Mesodermal cell (in vitro differentiated cells): ENCODE data around the gene GLTP. TPM values are rescaled to one million over a fixed set of nuclear protein-coding genes. Genes with fewer than 3 reads are reported as not detected.
"Not testable (repeated sequence)": the region's sequence is repeated elsewhere in the genome, so short reads cannot be mapped to it uniquely, and the experiment has no call there.

Experiments
- H3K27ac ChIP-seq: 2 replicates; pipeline ENCODE4 v1.7.0; 2013; ENCODE audit warnings: mild to moderate bottlenecking, low read depth, low read length, moderate library complexity; ENCODE audit not compliant: severe bottlenecking
- H3K36me3 ChIP-seq: 2 replicates; pipeline ENCODE4 v1.7.1; 2013; ENCODE audit warnings: mild to moderate bottlenecking, low read length, moderate library complexity; ENCODE audit not compliant: control insufficient read depth, insufficient read depth
- H3K4me1 ChIP-seq: one replicate; pipeline ENCODE4 v1.7.1; 2013; ENCODE audit warnings: mild to moderate bottlenecking, low read length; ENCODE audit not compliant: insufficient read depth, control insufficient read depth, poor library complexity, severe bottlenecking
- H3K4me3 ChIP-seq: 2 replicates; pipeline ENCODE4 v1.7.0; 2013; ENCODE audit warnings: low read length, control low read depth, mild to moderate bottlenecking; ENCODE audit not compliant: insufficient read depth, poor library complexity, severe bottlenecking; ENCODE audit errors: extremely low read depth
- H3K9me3 ChIP-seq: 2 replicates; pipeline ENCODE4 v1.7.1; 2013; ENCODE audit warnings: mild to moderate bottlenecking, low read length, moderate library complexity; ENCODE audit not compliant: control insufficient read depth
- WGBS, 2 experiments: methylation state at CpG; one replicate each; pipeline ENCODE4 v1.1.5; 2013; ENCODE audit warnings: missing lambda C conversion rate in 2 of 2; ENCODE audit not compliant: insufficient coverage in 2 of 2; 5-methylcytosine and 5-hydroxymethylcytosine counted together
- polyA plus RNA-seq, 2 experiments: library from polyadenylated mRNA; stranded (reverse); fragments of 50-300 nt; gene quantifications; one replicate each; pipeline ENCODE4 v1.2.3, GENCODE V29; 2013

The GLTP gene
- 25.3 TPM for polyA plus RNA-seq (2013, experiment 1 of 2)
- 24.8 TPM for polyA plus RNA-seq (2013, experiment 2 of 2)

- no peak within 1 kb of the TSS for H3K27ac ChIP-seq
- 0% methylated on average over 54 to 70 of the region's 92 CpGs for WGBS, 2 experiments
These were observed at the start of gene GLTP for GRCh38 chr12:109880043-109880931. GLTP (minus strand) TSS chr12:109880541; CDS start chr12:109880374, 167 bp downstream.

DNA sequence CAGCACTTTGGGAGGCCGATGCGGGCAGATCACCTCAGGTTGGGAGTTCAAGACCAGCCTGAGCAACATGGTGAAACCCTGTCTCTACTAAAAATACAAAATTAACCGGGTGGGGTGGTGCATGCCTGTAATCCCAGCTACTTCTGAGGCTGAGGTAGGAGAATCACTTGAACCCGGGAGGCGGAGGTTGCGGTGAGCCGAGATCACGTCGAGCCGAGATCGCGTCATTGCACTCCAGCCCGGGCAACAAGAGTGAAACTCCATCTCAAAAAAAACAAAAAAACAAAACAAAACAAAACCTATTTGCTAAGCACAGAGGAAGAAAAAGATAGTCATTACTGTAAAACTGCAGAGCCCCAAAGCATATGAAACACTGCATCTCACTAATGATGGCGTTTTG lies 49.0 kb upstream of the GLTP start:
- H3K4me3 ChIP-seq, H3K27ac ChIP-seq, H3K4me1 ChIP-seq, H3K9me3 ChIP-seq: not testable (repeated sequence)
- 92 to 98% methylated on average over 8 to 12 of the region's 14 CpGs for WGBS, 2 experiments
- H3K36me3 ChIP-seq, result peaks cover 46% of the 10 kb centered on the region

More at GRCh38 chr12:109880043-109880931, at the start of gene GLTP:
- peaks cover 4% of the 10 kb centered on the region for H3K4me1 ChIP-seq
- H3K36me3 ChIP-seq, result no peaks in the 10 kb centered on the region
- peak within 1 kb of the TSS; percentile 71 for H3K4me3 ChIP-seq
- no peaks in the 10 kb centered on the region for H3K9me3 ChIP-seq

DNA sequence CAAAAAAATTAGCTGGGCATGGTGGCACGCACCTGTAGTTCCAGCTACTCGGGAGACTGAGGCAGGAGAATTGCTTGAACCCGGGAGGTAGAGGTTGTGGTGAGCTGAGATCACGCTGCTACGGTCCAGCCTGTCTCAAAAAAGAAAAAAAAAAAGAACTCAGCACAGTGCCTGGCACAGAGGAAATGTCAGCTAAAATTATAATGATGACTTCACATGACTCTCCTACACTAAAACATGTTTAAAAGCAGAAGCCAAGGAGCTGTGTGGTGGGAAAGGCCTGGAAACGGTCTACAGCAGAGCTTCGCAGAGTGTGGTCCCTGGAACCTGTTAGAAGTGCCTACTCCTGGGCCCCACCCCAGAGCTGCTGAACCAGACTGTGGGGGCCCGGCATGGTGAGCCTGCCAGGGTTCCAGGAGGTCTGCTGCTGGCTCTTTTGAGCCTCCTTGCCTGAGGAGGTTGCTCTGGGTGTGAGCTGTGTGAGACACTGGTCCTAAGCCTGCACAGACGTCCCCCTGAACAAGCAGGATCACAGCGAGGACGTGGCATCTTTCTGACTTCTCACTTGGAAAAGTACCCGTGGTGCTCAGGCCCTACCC lies 47.8 kb upstream of the GLTP start:
- no peak overlapping the region for H3K27ac ChIP-seq
- WGBS, 2 experiments, result 92 to 93% methylated on average over 9 to 11 of the region's 12 CpGs
- peaks cover 37% of the 10 kb centered on the region for H3K36me3 ChIP-seq
- H3K9me3 ChIP-seq, result no peaks in the 10 kb centered on the region
- H3K4me1 ChIP-seq, result no peaks in the 10 kb centered on the region
- H3K4me3 ChIP-seq, result no peak overlapping the region

DNA sequence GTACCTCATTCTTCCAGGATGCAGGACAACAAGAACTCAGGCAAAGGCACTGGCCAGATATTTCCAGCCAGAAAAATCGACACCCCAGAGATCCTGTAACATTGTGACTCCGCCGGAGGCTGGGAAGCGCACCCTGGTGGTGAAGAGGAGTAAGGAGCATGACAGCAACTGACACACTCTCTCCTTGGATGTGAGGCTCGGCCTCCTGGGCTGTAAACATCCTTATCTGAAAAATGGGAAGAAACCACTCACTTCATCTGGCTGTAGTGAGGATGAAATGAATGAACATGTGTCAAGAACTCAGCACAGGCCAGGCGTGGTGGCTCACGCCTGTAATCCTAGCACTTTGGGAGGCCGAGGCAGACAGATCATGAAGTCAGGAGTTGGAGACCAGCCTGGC lies 47.3 kb upstream of the GLTP start:
- Histone ChIP-seq H3K4me1 (no peaks in the 10 kb centered on the region), H3K36me3 (peaks cover 32% of the 10 kb centered on the region), H3K27ac (no peak overlapping the region), H3K9me3 (no peaks in the 10 kb centered on the region), H3K4me3 (no peak overlapping the region)
- 86 to 88% methylated on average over 7 of the region's 8 CpGs for WGBS, 2 experiments

GRCh38 chr12:109926488-109927210 lies 46.3 kb upstream of the GLTP start:
- Histone ChIP-seq H3K9me3 (no peaks in the 10 kb centered on the region), H3K27ac (no peak overlapping the region), H3K4me1 (no peaks in the 10 kb centered on the region), H3K4me3 (no peak overlapping the region), H3K36me3 (peaks cover 22% of the 10 kb centered on the region)
- WGBS, 2 experiments, result 91 to 93% methylated on average over 10 of the region's 11 CpGs

DNA sequence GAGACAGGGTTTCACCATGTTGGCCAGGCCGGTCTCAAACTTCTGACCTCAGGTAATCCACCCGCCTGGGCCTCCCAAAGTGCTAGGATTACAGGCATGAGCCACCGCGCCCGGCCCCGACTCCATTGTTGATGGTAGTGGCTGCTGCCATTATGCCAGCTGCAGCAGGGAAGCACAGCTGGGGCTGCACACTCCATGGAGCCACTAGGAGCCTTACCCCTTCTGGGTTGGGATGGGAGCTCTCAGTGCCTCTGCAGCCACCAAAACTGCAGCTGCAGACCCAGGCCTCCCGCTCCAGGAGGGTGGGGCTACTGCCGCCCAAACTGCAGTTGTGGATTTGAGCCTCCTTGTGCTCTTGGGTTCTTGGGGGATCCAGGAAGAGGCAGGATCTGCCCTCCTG lies 45.7 kb upstream of the GLTP start:
- no peak overlapping the region for H3K4me3 ChIP-seq
- no peak overlapping the region for H3K27ac ChIP-seq
- WGBS, 2 experiments, result 86 to 87% methylated on average over 7 to 8 of the region's 8 CpGs
- peaks cover 16% of the 10 kb centered on the region for H3K36me3 ChIP-seq
- H3K9me3 ChIP-seq, result no peaks in the 10 kb centered on the region
- H3K4me1 ChIP-seq, result no peaks in the 10 kb centered on the region

DNA sequence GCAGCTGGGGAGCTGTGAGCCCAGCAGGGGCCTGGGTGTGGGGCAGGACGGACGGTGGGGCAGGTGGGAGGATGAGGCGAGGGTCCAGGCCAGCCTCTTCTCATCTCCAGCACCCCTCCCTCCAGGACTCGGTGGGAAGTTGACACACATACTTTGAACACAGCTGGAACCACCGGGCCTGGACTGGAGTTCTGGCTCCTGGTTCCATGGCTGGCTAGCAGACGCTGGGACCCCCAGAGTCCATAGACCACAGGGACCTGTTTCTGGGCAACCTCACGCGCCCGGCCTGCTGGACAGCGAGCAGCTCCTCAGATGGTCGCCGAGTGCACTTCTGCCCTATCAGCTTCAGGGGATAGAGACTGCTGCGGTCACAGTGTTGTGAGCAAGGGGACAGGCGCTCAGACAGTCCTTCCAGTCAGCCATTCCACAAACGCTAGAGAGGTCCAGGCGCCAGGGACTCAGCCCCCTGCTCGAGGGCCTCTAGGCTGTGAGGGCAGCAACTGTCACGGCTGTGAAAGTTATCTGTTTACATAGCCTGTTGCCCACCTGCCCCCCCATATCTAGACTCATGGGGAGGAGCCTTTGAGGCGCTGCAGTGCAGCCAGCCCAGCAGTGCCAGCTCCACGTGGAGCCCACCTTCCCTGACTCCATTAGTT lies 45.0 kb upstream of the GLTP start:
- Histone ChIP-seq H3K27ac (no peak overlapping the region), H3K36me3 (peaks cover 16% of the 10 kb centered on the region), H3K4me1 (no peaks in the 10 kb centered on the region), H3K9me3 (no peaks in the 10 kb centered on the region), H3K4me3 (no peak overlapping the region)
- WGBS, 2 experiments, result 86 to 91% methylated on average over 15 to 17 of the region's 20 CpGs

GRCh38 chr12:109923481-109924245 lies 43.3 kb upstream of the GLTP start:
- no peak overlapping the region for H3K4me3 ChIP-seq
- no peak overlapping the region for H3K27ac ChIP-seq
- H3K36me3 ChIP-seq, result peaks cover 14% of the 10 kb centered on the region
- no peaks in the 10 kb centered on the region for H3K4me1 ChIP-seq
- no peaks in the 10 kb centered on the region for H3K9me3 ChIP-seq
- WGBS, 2 experiments, result 82 to 84% methylated on average over 15 to 17 of the region's 17 CpGs

- H3K27ac ChIP-seq, result no peak overlapping the region
- H3K9me3 ChIP-seq, result no peaks in the 10 kb centered on the region
- H3K4me3 ChIP-seq, result no peak overlapping the region
- peaks cover 17% of the 10 kb centered on the region for H3K36me3 ChIP-seq
- no peaks in the 10 kb centered on the region for H3K4me1 ChIP-seq
- WGBS, 2 experiments, result 85 to 92% methylated on average over 4 to 5 of the region's 5 CpGs
These were observed 42.7 kb upstream of the GLTP start for GRCh38 chr12:109923038-109923437.

DNA sequence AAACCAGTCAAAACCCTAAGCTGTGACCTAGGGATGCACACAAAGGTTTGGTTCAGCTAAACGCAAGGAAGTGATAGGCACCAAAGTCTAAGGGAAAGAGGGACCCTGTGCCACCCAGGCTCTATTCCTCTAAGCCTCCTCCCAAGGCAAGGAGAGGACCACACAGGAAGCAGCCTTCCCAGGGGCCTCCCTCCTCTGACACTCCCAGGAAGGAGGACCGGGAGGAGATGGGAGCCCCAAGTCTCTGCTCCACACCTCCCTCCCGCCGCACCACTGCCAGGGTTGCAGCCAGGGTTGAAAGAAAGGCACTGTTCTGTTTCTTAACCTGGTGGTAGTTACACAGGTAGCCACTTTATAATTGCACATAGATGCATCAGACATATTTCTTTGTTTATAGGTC lies 41.6 kb upstream of the GLTP start:
- Histone ChIP-seq H3K36me3 (peaks cover 27% of the 10 kb centered on the region), H3K4me1 (no peaks in the 10 kb centered on the region), H3K9me3 (no peaks in the 10 kb centered on the region), H3K4me3 (no peak overlapping the region), H3K27ac (no peak overlapping the region)
- 100% methylated on average over 1 to 3 of the region's 4 CpGs for WGBS, 2 experiments
